ENCODE data around the gene TCN2. TPM values are rescaled to one million over a fixed set of nuclear protein-coding genes. Genes with fewer than 3 reads are reported as not detected.

Gene TCN2
- total RNA-seq, 1 experiment from 2014 or later = 11.0 TPM

- peaks cover 3% of the 10 kb centered on the region for H3K36me3 Mint-ChIP-seq (ENCODE audit: insufficient read depth, unreplicated experiment)
- no peak for DNase-seq
- no peak for TF ChIP-seq CTCF (IDR thresholded peaks at IDR 0.05; ENCODE audit: unreplicated experiment)
- H3K27me3 Mint-ChIP-seq (ENCODE audit: unreplicated experiment) = no peaks in the 10 kb centered on the region
- CTCF ChIA-PET = interaction anchor here (0.6 to 1.0 kb wide), 4 partner anchors 14 to 137 kb away, joined by 3 to 10 read pairs (median 6); no protein-coding TSS in a partner anchor
- intact Hi-C loops (cut with micrococcal nuclease; ENCODE audit: unreplicated experiment) = no loop called here
- H3K4me1 Mint-ChIP-seq (ENCODE audit: low read depth, unreplicated experiment) = peaks cover 22% of the 10 kb centered on the region
- H3K27ac Mint-ChIP-seq (ENCODE audit: unreplicated experiment) = no peak overlapping the region
- H3K9me3 Mint-ChIP-seq (ENCODE audit: low read depth, unreplicated experiment) = no peaks in the 10 kb centered on the region
- no TSS peak for BruUV-seq (replicated peaks)
- H3K4me3 Mint-ChIP-seq (ENCODE audit: low read depth, unreplicated experiment) = no peak overlapping the region
Measured at GRCh38 chr22:30561402-30562189, 45.4 kb upstream of the TCN2 start.

GRCh38 chr22:30562366-30562765, 44.6 kb upstream of the TCN2 start:
- Mint-ChIP-seq H3K4me3 (ENCODE audit: low read depth, unreplicated experiment) (no peak overlapping the region), H3K4me1 (ENCODE audit: low read depth, unreplicated experiment) (peaks cover 22% of the 10 kb centered on the region), H3K36me3 (ENCODE audit: insufficient read depth, unreplicated experiment) (no peaks in the 10 kb centered on the region), H3K9me3 (ENCODE audit: low read depth, unreplicated experiment) (no peaks in the 10 kb centered on the region), H3K27me3 (ENCODE audit: unreplicated experiment) (no peaks in the 10 kb centered on the region), H3K27ac (ENCODE audit: unreplicated experiment) (no peak overlapping the region)
- CTCF ChIA-PET = interaction anchor here (0.6 to 1.0 kb wide), 2 partner anchors 32 to 138 kb away, joined by 4 to 8 read pairs; no protein-coding TSS in a partner anchor
- DNase-seq = peak; percentile 64
- intact Hi-C loops (cut with micrococcal nuclease; ENCODE audit: unreplicated experiment) = no loop called here
- no peak for TF ChIP-seq CTCF (IDR thresholded peaks at IDR 0.05; ENCODE audit: unreplicated experiment)
- BruUV-seq (replicated peaks) = no TSS peak

- Mint-ChIP-seq H3K36me3 (ENCODE audit: insufficient read depth, unreplicated experiment) (no peaks in the 10 kb centered on the region), H3K9me3 (ENCODE audit: low read depth, unreplicated experiment) (no peaks in the 10 kb centered on the region), H3K4me1 (ENCODE audit: low read depth, unreplicated experiment) (peaks cover 22% of the 10 kb centered on the region), H3K27me3 (ENCODE audit: unreplicated experiment) (no peaks in the 10 kb centered on the region), H3K4me3 (ENCODE audit: low read depth, unreplicated experiment) (no peak overlapping the region), H3K27ac (ENCODE audit: unreplicated experiment) (no peak overlapping the region)
- DNase-seq = no peak
- TF ChIP-seq CTCF (IDR thresholded peaks at IDR 0.05; ENCODE audit: unreplicated experiment) = no peak
- CTCF ChIA-PET = interaction anchor here (0.8 kb wide), 1 partner anchor 57 kb away, joined by 3 read pairs; no protein-coding TSS in a partner anchor
- no TSS peak for BruUV-seq (replicated peaks)
- intact Hi-C loops (cut with micrococcal nuclease; ENCODE audit: unreplicated experiment) = no loop called here
Measured at GRCh38 chr22:30564045-30564760, 42.8 kb upstream of the TCN2 start.

- intact Hi-C loops (cut with micrococcal nuclease; ENCODE audit: unreplicated experiment) = no loop called here
- Mint-ChIP-seq H3K36me3 (ENCODE audit: insufficient read depth, unreplicated experiment) (no peaks in the 10 kb centered on the region), H3K27ac (ENCODE audit: unreplicated experiment) (no peak overlapping the region), H3K27me3 (ENCODE audit: unreplicated experiment) (no peaks in the 10 kb centered on the region), H3K4me3 (ENCODE audit: low read depth, unreplicated experiment) (no peak overlapping the region), H3K9me3 (ENCODE audit: low read depth, unreplicated experiment) (no peaks in the 10 kb centered on the region), H3K4me1 (ENCODE audit: low read depth, unreplicated experiment) (peaks cover 22% of the 10 kb centered on the region)
- BruUV-seq (replicated peaks) = no TSS peak
- CTCF ChIA-PET = interaction anchor here (0.8 kb wide), 1 partner anchor 57 kb away, joined by 3 read pairs; no protein-coding TSS in a partner anchor
- TF ChIP-seq CTCF (IDR thresholded peaks at IDR 0.05; ENCODE audit: unreplicated experiment) = no peak
- no peak for DNase-seq
Measured at GRCh38 chr22:30564761-30565119, 42.2 kb upstream of the TCN2 start.
